ENCODE data around the gene SORBS1. TPM values are rescaled to one million over a fixed set of nuclear protein-coding genes. Genes with fewer than 3 reads are reported as not detected.

Gene SORBS1
- total RNA-seq, 1 experiment from 2014 or later = 36.6 TPM

DNA sequence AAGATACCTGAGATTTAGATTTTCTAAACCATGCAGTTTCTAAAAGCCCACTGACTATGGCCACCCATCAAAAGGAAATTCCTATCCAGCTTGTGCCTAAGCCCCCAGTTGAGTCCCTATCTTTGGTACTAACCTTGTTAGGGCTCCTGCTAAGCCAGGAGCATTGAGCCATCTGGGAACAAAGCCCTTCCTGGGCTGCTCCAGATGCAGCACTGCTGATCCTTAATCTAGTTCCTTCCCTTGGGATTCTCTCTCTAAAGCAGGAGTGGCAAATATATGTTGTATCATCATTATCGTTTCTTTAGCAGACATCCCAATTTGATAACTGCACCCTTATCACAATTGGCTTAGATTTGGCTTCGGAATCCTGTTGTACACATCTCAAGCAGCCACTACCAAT, 245.7 kb downstream of the SORBS1 start:
- DNase-seq (ENCODE audit: low read depth, low spot score) = no peak
- in situ Hi-C loops (cut with HindIII; ENCODE audit: low pct_unique_long_range_greater_than_20kb, low sequenced_read_pairs) = no loop called here

DNA sequence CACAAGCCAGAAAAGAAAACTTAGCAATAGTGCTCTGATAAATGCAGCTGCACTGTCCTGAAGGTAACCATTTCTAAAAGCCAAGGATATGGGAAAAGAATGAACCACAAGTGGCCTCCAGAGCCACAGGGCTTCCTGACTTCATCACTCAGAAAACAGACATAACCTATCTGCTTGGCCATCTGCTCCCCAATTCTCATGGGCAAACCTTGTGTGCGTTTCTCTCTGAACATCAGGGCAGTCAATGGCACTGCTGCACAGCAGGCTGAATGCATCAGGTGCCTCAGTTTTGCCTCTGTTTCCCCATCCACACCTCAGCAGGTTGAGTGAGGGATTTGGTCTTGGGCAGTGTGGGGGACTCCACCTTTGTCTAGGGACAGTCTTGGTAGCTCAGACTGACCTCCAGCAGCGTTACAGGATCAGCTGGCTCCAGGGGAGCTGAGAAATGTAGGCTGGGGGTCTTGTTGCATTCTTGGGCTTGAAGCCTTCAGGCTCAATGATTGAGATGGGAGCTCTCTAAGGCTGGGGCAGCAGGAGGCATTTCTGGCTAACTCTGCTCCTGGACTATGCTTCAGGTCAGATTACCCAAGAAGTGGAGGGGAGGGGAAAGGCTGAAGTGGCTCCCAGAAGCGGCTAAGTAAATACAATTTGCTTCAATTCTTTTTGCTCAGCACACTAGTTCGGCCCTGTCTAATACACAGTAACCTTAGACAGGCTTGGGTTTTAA, 246.8 kb downstream of the SORBS1 start:
- in situ Hi-C loops (cut with HindIII; ENCODE audit: low pct_unique_long_range_greater_than_20kb, low sequenced_read_pairs) = no loop called here

GRCh38 chr10:95312986-95313495, 248.1 kb downstream of the SORBS1 start:
- in situ Hi-C loops (cut with HindIII; ENCODE audit: low pct_unique_long_range_greater_than_20kb, low sequenced_read_pairs) = no loop called here
- DNase-seq (ENCODE audit: low read depth, low spot score) = no peak

More for the DNA sequence above, 246.8 kb downstream of the SORBS1 start:
- no peak for DNase-seq (ENCODE audit: low read depth, low spot score)

DNA sequence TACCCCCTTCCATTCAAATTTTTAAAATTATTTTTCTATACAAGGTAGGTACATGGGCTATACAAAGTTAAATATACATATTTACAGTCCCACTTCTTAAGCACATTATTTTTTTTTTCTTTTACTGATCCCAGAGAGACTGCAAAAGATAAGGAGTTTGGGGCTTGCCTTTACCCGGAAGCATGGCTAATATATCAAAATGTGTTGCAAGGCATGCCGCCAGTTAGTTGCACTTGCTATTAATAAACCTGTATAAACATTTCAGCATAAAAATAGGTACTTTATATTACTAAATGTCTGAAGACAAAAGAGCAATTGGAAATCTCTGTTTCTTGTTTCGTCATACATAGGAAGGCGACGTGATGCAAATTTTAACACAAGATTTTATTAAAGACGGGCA, 248.9 kb downstream of the SORBS1 start:
- in situ Hi-C loops (cut with HindIII; ENCODE audit: low pct_unique_long_range_greater_than_20kb, low sequenced_read_pairs) = no loop called here
- no peak for DNase-seq (ENCODE audit: low read depth, low spot score)

- DNase-seq (ENCODE audit: low read depth, low spot score) = no peak
- in situ Hi-C loops (cut with HindIII; ENCODE audit: low pct_unique_long_range_greater_than_20kb, low sequenced_read_pairs) = no loop called here
These were observed 251.2 kb downstream of the SORBS1 start for GRCh38 chr10:95309958-95310357.

- in situ Hi-C loops (cut with HindIII; ENCODE audit: low pct_unique_long_range_greater_than_20kb, low sequenced_read_pairs) = no loop called here
- DNase-seq (ENCODE audit: low read depth, low spot score) = peak; percentile 13
These were observed 252.5 kb downstream of the SORBS1 start for GRCh38 chr10:95308389-95309302.

DNA sequence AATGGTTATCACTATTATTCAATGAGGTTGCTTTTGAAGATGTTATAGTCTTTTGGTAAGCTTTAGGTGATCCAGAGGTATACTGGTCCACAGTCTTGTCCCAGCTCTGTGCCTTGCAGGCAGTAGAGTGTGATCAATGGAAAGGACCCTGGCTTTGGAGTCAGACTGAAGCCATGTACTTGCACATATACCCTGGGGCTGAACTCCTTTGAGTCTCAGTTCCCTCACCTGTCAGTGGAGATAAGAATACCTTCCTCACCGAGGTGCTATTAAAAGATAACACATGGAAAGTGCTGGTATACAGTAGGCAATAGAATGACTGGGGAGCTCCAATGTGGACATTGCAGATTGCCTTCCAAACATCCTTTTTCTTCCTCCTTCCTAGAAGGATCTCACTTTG, 254.3 kb downstream of the SORBS1 start:
- no peak for DNase-seq (ENCODE audit: low read depth, low spot score)
- in situ Hi-C loops (cut with HindIII; ENCODE audit: low pct_unique_long_range_greater_than_20kb, low sequenced_read_pairs) = no loop called here

- DNase-seq (ENCODE audit: low read depth, low spot score) = no peak
- in situ Hi-C loops (cut with HindIII; ENCODE audit: low pct_unique_long_range_greater_than_20kb, low sequenced_read_pairs) = no loop called here
These were observed 254.9 kb downstream of the SORBS1 start for GRCh38 chr10:95306318-95306650.

DNA sequence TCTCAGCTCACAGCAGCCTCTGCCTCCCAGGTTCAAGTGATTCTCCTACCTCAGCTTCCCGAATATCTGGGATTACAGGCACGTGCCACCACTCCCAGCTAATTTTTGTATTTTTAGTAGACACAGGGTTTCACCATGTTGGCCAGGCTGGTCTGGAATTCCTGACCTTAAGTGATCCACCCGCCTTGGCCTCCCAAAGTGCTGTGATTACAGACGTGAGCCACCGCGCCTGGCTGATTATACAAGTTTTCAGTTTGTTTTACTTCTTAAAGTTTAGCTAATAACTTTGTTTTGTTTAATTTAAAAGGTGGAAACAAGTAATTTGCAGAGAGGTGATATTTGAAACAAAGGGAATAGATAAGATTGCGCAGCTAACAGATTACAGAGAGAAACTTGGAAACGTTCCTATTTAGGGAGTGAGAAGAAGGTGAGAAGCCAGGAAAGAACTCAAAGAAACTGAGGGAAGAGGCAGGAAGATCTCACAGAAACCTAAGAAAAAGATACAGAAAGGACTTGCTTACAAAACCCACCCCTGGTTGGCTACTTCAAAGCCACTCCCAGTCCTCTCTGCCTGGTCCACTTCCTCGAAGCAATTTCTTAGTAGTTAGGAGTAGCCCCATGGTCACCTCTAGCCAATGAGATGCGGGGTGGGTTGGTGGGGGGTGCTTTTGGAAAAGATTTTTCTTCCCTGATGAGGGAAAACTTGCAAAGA, 255.4 kb downstream of the SORBS1 start:
- in situ Hi-C loops (cut with HindIII; ENCODE audit: low pct_unique_long_range_greater_than_20kb, low sequenced_read_pairs) = no loop called here
- DNase-seq (ENCODE audit: low read depth, low spot score) = no peak

GRCh38 chr10:95304976-95305375, 256.2 kb downstream of the SORBS1 start:
- no peak for DNase-seq (ENCODE audit: low read depth, low spot score)
- in situ Hi-C loops (cut with HindIII; ENCODE audit: low pct_unique_long_range_greater_than_20kb, low sequenced_read_pairs) = no loop called here

DNA sequence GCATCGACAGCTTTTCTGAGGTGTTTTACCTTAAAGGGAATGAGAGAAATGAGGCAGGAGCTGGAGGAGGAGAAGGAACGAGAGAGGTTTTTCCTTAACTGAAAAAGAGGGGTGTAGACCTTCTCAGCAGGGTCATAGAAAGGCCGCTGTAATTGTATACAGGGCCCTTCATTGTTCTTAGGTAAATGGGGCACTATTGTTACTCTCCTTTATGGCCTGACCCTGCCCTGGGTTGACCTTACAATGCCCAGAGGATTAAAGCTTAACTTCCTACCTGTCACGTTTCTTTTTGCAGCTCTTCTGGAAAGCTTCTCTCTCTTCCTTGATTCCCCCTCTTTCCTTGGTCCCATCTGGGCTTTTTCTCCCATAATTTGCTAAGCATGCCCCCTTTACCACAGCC, 256.7 kb downstream of the SORBS1 start:
- in situ Hi-C loops (cut with HindIII; ENCODE audit: low pct_unique_long_range_greater_than_20kb, low sequenced_read_pairs) = no loop called here
- DNase-seq (ENCODE audit: low read depth, low spot score) = no peak

GRCh38 chr10:95303950-95304349, 257.2 kb downstream of the SORBS1 start:
- no peak for DNase-seq (ENCODE audit: low read depth, low spot score)
- in situ Hi-C loops (cut with HindIII; ENCODE audit: low pct_unique_long_range_greater_than_20kb, low sequenced_read_pairs) = no loop called here

- DNase-seq (ENCODE audit: low read depth, low spot score) = no peak
These were observed 257.6 kb downstream of the SORBS1 start for GRCh38 chr10:95303535-95303934.

DNA sequence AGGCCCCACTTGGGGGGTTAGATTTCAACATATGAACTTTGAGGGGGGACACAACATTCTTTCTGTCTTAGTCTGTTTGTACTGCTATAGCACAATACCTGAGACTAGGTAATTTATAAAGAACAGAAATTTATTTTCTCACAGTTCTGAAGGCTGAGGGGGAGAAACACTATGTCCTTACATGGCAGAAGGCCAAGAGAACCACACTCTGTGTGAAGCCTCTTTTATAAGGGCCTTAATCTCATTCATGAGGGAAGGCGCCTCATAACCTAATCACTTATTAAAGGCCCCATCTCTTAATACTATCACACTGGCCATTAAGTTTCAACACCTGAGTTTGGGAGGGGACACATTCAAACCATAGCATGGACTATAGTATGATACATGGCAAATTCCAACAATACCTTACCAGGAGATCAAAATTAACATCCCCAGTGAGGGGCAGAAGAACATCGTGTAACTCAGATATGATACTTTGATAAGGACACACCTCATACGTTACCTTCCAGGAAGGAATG, 261.1 kb downstream of the SORBS1 start:
- DNase-seq (ENCODE audit: low read depth, low spot score) = no peak
- in situ Hi-C loops (cut with HindIII; ENCODE audit: low pct_unique_long_range_greater_than_20kb, low sequenced_read_pairs) = no loop called here

More at GRCh38 chr10:95303535-95303934, 257.6 kb downstream of the SORBS1 start:
- in situ Hi-C loops (cut with HindIII; ENCODE audit: low pct_unique_long_range_greater_than_20kb, low sequenced_read_pairs) = no loop called here

DNA sequence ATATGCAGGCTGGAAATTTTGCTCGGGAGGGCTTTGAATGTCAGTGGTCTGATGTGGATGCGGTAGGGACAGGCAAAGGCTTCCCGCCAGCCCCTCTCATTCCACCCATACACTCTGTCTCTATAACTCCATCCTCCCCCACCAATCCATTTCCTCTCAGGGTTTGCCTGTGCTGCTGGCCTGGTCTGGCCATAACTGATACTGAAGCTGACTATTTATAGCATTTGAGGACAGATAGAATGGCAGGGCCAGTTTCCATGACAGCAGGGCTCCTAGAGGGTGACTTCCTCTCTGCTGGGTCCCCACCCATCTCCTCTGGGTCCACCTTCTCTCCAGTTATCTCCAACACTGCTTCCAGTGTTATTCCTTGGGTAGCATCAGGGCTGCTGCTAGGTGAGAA, 263.8 kb downstream of the SORBS1 start:
- DNase-seq (ENCODE audit: low read depth, low spot score) = no peak
- in situ Hi-C loops (cut with HindIII; ENCODE audit: low pct_unique_long_range_greater_than_20kb, low sequenced_read_pairs) = no loop called here

DNA sequence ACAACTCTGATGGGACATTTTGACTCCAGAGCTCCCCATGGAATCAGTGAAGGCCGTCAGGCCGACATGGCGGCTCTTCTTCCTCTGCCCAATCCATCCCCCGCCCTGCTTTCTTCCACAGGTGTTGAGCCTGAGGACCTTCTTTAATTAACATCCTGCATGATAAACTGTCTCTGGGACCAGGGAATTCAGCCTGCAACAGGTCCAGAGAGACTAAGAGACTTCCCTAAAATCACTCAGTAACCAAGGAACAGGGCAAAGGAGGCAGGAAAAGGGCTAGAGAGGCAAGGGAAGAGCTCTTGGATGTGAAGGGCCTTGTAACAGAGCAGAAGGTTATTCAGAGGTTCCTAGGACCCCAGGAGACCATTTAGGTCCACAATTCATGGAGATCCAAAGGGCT, 264.4 kb downstream of the SORBS1 start:
- DNase-seq (ENCODE audit: low read depth, low spot score) = no peak
- in situ Hi-C loops (cut with HindIII; ENCODE audit: low pct_unique_long_range_greater_than_20kb, low sequenced_read_pairs) = no loop called here

DNA sequence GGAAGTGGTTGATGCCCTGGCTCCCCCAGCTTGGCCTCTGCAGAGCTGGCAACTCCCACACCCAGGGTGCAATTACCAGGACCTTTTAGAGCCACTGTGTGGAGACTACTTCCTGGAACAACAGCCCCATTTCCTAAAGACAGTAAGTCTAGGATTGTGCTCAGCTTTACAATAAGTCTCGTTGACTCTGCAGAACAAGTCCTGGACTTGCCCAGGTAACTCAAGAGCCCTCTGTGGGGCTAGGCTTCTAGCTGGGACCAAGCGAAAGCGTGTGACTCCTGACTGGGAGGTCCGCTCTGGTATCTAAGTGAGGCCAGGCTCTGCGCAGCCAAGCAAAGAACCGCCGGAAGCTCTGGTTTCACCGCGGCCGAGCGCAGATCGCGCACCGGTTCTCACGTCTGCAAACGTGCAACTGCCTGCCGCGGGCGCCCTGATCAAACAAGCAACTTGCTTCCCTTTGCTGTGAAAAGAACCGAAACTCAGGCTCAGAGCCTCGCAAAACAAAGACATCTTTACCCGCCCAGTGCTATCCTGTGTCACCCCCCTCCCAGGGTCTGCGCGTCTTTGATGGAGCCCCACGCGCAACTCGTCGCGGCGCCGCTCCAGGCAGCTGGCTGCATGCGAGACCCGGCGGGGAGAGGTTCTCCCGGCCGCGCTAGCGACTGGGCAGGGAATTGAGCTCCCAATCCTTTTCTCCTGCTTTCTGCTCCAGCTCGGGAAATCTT, 266.0 kb downstream of the SORBS1 start:
- no peak for DNase-seq (ENCODE audit: low read depth, low spot score)
- in situ Hi-C loops (cut with HindIII; ENCODE audit: low pct_unique_long_range_greater_than_20kb, low sequenced_read_pairs) = no loop called here
